HG03469 (cell line): ENCODE measurements around the gene AGAP2.
"Not testable (repeated sequence)": the region's sequence is repeated elsewhere in the genome, so short reads cannot be mapped to it uniquely, and the experiment has no call there.

Experiments used
- ATAC-seq: cut with Tn5 transposase; IDR thresholded peaks from one replicate; pipeline ENCODE4 v1.9.1; 2021; ENCODE audit warnings: mild to moderate bottlenecking, moderate library complexity, moderate number of reproducible peaks; ENCODE audit not compliant: unreplicated experiment

AGAP2 gene

GRCh38 chr12:57698414-57698813 is 40.1 kb downstream of the AGAP2 start:
- ATAC-seq, result no peak

- no peak for ATAC-seq
These were observed 41.5 kb downstream of the AGAP2 start for GRCh38 chr12:57697076-57697475.

GRCh38 chr12:57695770-57696432 is 42.6 kb downstream of the AGAP2 start:
- no peak for ATAC-seq

- no peak for ATAC-seq
These were observed 44.0 kb downstream of the AGAP2 start for GRCh38 chr12:57694459-57695019.

GRCh38 chr12:57693659-57694458 is 44.7 kb downstream of the AGAP2 start, which contains the start of gene OS9:
Gene OS9, plus strand, starts transcription at chr12:57694132. Its CDS starts 30 bp downstream, at chr12:57694162.
- peak; percentile 94 for ATAC-seq

GRCh38 chr12:57693317-57693658 is 45.3 kb downstream of the AGAP2 start:
- ATAC-seq, result no peak

- no peak for ATAC-seq
These were observed 46.0 kb downstream of the AGAP2 start for GRCh38 chr12:57692500-57692899.

- ATAC-seq, result no peak
These were observed 49.6 kb downstream of the AGAP2 start for GRCh38 chr12:57688931-57689330.

GRCh38 chr12:57687862-57688261 is 50.7 kb downstream of the AGAP2 start:
- no peak for ATAC-seq

- no peak for ATAC-seq
These were observed 58.8 kb downstream of the AGAP2 start for GRCh38 chr12:57679697-57680096.

- ATAC-seq, result not testable (repeated sequence)
These were observed 60.6 kb downstream of the AGAP2 start for GRCh38 chr12:57677947-57678346.

GRCh38 chr12:57674691-57675090 is 63.9 kb downstream of the AGAP2 start:
- no peak for ATAC-seq
